Lung (tissue), 12 donors: ENCODE results near the gene DENND6B. TPM values are rescaled to one million over a fixed set of nuclear protein-coding genes. Genes with fewer than 3 reads are reported as not detected.

Source experiments
- ATAC-seq: fragments of 200-7000 bp; cut with Tn5 transposase; one replicate; pipeline ENCODE4 v1.9.1; 2020; ENCODE audit warnings: moderate number of reproducible peaks; ENCODE audit not compliant: insufficient read depth, low FRiP score
- DNase-seq, 3 donors: peaks; one replicate each; pipeline ENCODE4 v3.0.0-alpha.2; 2013 to 2017
- H3K27ac ChIP-seq, 2 donors: one replicate each; pipeline ENCODE4 v1.5.1; 2013; ENCODE audit warnings: mild to moderate bottlenecking in 2 of 2, moderate library complexity in 2 of 2, control low read depth in 1 of 2, inconsistent platforms in 1 of 2, low read depth in 1 of 2, low read length in 1 of 2
- H3K27me3 ChIP-seq, 3 donors: one replicate each; pipeline ENCODE4 v1.5.1; 2013; ENCODE audit warnings: low read length in 2 of 3; ENCODE audit not compliant: control insufficient read depth in 3 of 3, insufficient read depth in 3 of 3
- H3K36me3 ChIP-seq, 4 donors: one replicate each; pipeline ENCODE4 v1.5.1; 2013; ENCODE audit warnings: low read length in 4 of 4, mild to moderate bottlenecking in 1 of 4, moderate library complexity in 1 of 4; ENCODE audit not compliant: control insufficient read depth in 4 of 4, insufficient read depth in 4 of 4
- H3K4me1 ChIP-seq, 5 donors: one replicate each; pipeline ENCODE4 v1.5.1; 2013; ENCODE audit warnings: low read length in 5 of 5, mild to moderate bottlenecking in 2 of 5, moderate library complexity in 1 of 5; ENCODE audit not compliant: control insufficient read depth in 5 of 5, insufficient read depth in 5 of 5
- H3K4me3 ChIP-seq: one replicate; pipeline ENCODE4 v1.5.1; 2013; ENCODE audit warnings: mild to moderate bottlenecking, control low read depth, moderate library complexity
- H3K9ac ChIP-seq, 2 donors: one replicate each; pipeline ENCODE4 v1.5.1; 2013; ENCODE audit warnings: low read length in 2 of 2, control low read depth in 1 of 2; ENCODE audit not compliant: insufficient read depth in 1 of 2
- H3K9me3 ChIP-seq, 4 donors: one replicate each; pipeline ENCODE4 v1.5.1; 2013; ENCODE audit warnings: low read length in 3 of 4, mild to moderate bottlenecking in 1 of 4, moderate library complexity in 1 of 4; ENCODE audit not compliant: control insufficient read depth in 4 of 4, insufficient read depth in 3 of 4
- WGBS, 2 donors: extraction: QIAGEN DNeasy Blood & Tissue Kit; methylation state at CpG; one replicate each; pipeline ENCODE4 v1.1.7; 2013; 5-methylcytosine and 5-hydroxymethylcytosine counted together
- polyA plus RNA-seq, 2 donors: library from polyadenylated mRNA; stranded (reverse); fragments of 200-250 nt; gene quantifications; one replicate each; pipeline ENCODE4 v1.2.1, GENCODE V29; 2013
- total RNA-seq, 2 donors: library from RNA; depleted of rRNA in 1 of 2; stranded (reverse); fragments of >200 nt in 1 of 2; gene quantifications; one replicate each; pipeline ENCODE4 v1.2.1, GENCODE V29; 2014 to 2021
- TF ChIP-seq, protein P1 (sequence below): IDR thresholded peaks from 2 replicates; pipeline ENCODE4 v1.5.1; 2012; ENCODE audit warnings: mild to moderate bottlenecking; ENCODE audit errors: control extremely low read depth, extremely low read depth
- donor health status: control.
- donor health status: control.
- donor health status: Bipolar disorder and iron deficiency.
- donor health status: healthy.
- donor health status: DM: yes; HTN: yes; CAD: no.

Gene DENND6B
- total and polyA plus RNA-seq, 4 donors, result 8.0 to 26.0 (median 12.6) TPM

DNA sequence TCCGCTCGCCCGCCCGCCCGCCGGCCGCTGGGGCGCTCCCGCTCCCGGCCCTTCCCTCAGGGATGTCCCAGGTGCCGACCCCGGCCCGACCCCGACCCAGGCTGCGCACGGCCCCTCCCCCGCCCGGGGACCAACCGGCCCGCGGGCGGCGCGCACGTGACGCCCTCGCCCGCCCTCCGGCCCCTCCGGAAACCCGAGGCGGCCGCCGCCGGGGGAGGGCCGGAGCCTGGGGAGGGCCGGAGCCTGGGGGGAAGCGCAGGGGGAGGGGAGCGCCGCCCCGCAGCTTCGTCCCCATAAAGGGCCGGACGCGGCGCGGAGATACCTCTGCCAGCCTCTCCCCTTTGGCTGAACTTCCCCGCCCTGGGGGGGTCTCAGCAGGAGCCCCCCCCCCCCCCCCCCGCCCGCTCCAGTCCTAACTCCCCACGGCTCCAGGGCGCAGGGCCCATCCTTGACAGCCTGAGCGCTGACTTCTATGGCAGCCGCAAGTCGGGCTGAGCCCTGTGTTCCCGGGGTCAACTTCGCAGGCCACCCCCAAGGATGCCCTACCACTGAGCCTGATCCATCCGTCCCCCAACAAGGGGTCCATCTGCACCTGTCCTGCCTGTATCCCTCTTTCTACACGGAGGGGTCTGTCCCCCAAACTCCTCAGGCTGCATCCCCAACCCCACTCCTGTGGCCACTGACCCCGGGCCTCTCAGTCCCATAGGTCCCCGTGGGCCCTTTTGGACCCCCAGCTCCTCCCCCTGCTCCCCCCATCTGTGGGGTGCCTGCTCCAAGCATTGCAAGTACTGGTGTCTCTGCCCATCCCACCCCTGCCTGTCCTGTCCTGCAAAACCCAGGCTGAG is 65.0 kb downstream of the DENND6B start, which contains the start of gene MAPK12:
TSS of gene MAPK12 (minus strand) at position 69 of the 845 bp plus-strand sequence. CDS start 174 bp downstream, outside the sequence.
- peak; percentile 32 to 77 (median 49) for DNase-seq
- 3 to 9% methylated on average over 13 to 61 of the region's 61 CpGs for WGBS, 2 donors
- Histone ChIP-seq H3K9ac (no peak within 1 kb of the TSS), H3K9me3 (no peaks in the 10 kb centered on the region), H3K4me3 (peak within 1 kb of the TSS; percentile 72), H3K27ac (peak within 1 kb of the TSS; percentile 49 to 61), H3K27me3 (no peaks in the 10 kb centered on the region), H3K36me3 (peaks cover 0 to 5% (median 0%) of the 10 kb centered on the region in 4 donors), H3K4me1 (peaks cover 0 to 16% (median 6%) of the 10 kb centered on the region in 5 donors)
- TF ChIP-seq, protein P1, sequence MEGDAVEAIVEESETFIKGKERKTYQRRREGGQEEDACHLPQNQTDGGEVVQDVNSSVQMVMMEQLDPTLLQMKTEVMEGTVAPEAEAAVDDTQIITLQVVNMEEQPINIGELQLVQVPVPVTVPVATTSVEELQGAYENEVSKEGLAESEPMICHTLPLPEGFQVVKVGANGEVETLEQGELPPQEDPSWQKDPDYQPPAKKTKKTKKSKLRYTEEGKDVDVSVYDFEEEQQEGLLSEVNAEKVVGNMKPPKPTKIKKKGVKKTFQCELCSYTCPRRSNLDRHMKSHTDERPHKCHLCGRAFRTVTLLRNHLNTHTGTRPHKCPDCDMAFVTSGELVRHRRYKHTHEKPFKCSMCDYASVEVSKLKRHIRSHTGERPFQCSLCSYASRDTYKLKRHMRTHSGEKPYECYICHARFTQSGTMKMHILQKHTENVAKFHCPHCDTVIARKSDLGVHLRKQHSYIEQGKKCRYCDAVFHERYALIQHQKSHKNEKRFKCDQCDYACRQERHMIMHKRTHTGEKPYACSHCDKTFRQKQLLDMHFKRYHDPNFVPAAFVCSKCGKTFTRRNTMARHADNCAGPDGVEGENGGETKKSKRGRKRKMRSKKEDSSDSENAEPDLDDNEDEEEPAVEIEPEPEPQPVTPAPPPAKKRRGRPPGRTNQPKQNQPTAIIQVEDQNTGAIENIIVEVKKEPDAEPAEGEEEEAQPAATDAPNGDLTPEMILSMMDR, result no peak
- no peak for ATAC-seq

DNA sequence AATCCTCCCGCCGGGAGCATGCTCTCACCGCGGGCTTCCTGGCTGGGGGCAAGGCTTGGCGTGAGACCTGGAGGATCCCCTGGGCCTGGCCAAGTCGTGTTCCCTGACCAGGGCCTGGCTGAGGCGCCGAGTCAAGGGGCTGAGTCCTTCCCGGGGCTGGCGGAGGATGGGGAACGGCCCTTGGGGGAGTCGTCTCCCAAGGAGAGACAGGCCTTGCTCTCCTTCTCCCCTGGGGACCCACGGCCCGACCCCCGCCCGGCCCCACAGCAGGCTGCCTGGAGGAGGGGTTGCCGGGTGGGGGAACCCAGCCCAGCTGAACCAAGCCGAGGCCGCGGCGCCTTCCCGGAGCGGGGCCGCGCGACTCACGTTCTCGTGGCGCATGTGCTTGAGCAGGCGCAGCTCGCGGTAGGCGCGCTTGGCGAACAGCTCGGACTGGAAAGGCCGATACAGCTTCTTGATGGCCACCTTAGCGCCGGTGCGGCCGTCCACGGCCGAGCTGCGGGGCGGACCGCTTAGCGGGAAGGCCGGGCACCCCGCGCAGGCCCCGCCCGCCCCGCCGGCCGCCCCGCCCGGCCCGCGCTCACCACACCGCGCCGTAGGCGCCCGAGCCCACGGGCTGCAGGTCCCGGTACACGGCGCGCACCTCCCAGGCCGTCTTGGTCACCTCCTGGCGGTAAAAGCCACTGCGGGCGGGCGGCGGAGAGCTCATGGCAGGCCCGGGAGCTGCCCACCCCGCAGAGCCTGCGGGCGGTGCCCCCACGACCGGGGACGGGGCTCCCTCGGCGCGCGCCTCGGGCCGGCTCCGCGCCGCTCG is 65.8 kb downstream of the DENND6B start:
- Histone ChIP-seq H3K9ac (no peak overlapping the region), H3K4me1 (peaks cover 0 to 16% (median 6%) of the 10 kb centered on the region in 5 donors), H3K4me3 (peak overlapping the region; percentile 72), H3K27me3 (no peaks in the 10 kb centered on the region), H3K27ac (peak overlapping the region; percentile 49 to 61), H3K9me3 (no peaks in the 10 kb centered on the region), H3K36me3 (peaks cover 0 to 3% (median 0%) of the 10 kb centered on the region in 4 donors)
- peak; percentile 50 to 65 (median 59) for DNase-seq
- peak; percentile 14 for ATAC-seq
- TF ChIP-seq, protein P1, result no peak
- 1% methylated on average over 45 to 92 of the region's 92 CpGs for WGBS, 2 donors

DNA sequence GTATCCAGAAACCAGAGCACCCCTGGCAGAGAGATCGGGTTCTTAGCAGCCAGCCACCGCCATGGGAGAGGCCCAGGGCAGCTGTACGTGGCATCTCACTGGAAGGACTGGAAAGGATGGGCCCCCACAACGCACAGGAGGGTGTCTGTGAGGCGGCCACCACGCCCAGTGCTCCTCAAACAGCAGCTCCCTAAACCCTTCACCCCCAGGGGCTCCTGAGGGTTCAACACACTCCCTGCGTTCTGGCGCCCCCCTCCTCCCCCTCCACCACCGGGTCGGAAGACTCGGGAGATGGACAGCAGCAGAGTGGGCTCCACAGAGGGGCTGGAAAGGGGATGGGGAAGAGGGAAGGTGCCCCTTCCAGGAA is 66.4 kb downstream of the DENND6B start:
- no peaks in the 10 kb centered on the region for H3K9me3 ChIP-seq
- 33 to 50% methylated on average over 8 to 11 of the region's 11 CpGs for WGBS, 2 donors
- H3K27ac ChIP-seq, result no peak overlapping the region
- TF ChIP-seq, protein P1, result no peak
- H3K4me3 ChIP-seq, result no peak overlapping the region
- DNase-seq (no peak), ATAC-seq (no peak)
- no peak overlapping the region for H3K9ac ChIP-seq
- peaks cover 0 to 3% (median 0%) of the 10 kb centered on the region in 4 donors for H3K36me3 ChIP-seq
- no peaks in the 10 kb centered on the region for H3K27me3 ChIP-seq
- peaks cover 0 to 16% (median 6%) of the 10 kb centered on the region in 5 donors for H3K4me1 ChIP-seq
